Measurements from ENCODE around the gene JAM3. TPM values are rescaled to one million over a fixed set of nuclear protein-coding genes. Genes with fewer than 3 reads are reported as not detected.
A peak's percentile ranks its signal among the peaks of the same experiment; 100 is the strongest.

JAM3 gene
- total and polyA plus RNA-seq, 2 of the 8 experiments (the other 6 are each of a cell fraction or from before 2014, with no cell fraction given): 19.6 to 42.8 TPM

DNA sequence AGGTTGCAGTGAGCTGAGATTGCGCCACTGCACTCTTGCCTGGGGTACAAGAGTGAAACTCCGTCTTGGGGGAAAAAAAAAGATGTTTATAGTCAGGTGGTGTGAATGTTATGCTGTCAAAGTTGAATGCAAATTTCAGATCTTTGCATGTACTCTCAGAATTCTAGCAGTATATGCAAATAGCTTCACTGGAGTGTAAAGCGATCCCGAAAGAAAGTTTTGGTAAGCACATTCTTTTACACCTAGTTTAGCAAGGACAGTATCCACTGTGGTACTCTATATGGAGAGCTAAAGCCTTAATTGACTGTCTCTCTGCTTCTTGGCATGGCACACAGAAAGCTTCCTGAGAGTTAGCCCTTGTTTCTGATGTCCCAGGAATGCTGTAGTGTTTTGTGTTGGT is 4.0 kb downstream of the JAM3 start:
- Histone ChIP-seq H3K79me2 (ENCODE audit: control insufficient read depth in 1 of 2, insufficient read depth in 2 of 2, low read length in 2 of 2) (peaks cover 0 to 36% of the 10 kb centered on the region in 2 experiments; a peak in 2 of 4 replicates), H3K36me3 (ENCODE audit: control insufficient read depth in 2 of 4, insufficient read depth in 4 of 4, low read length in 3 of 4) (no peaks in the 10 kb centered on the region), H3K23me2 (ENCODE audit: low read depth, low read length) (peaks cover 2% of the 10 kb centered on the region), H2BK20ac (ENCODE audit: low read length) (no peak overlapping the region), H2BK5ac (ENCODE audit: low read depth, low read length) (no peak overlapping the region), H3K4ac (replicated peaks; ENCODE audit: insufficient read length, low read depth, low read length) (no peak overlapping the region), H3K14ac (ENCODE audit: insufficient read length) (no peak overlapping the region), H3K4me1 (replicated peaks in 1 of 4; ENCODE audit: control insufficient read depth in 3 of 4, insufficient read depth in 4 of 4, low read length in 3 of 4) (peaks cover 0 to 9% (median under 1%) of the 10 kb centered on the region in 4 experiments; a peak in 2 of 7 replicates), H3K9ac (replicated peaks in 1 of 4; ENCODE audit: extremely low read depth in 1 of 4, low read depth in 3 of 4, low read length in 3 of 4) (no peak overlapping the region), H3K27me3 (replicated peaks in 1 of 4; ENCODE audit: control insufficient read depth in 3 of 4, extremely low read depth in 1 of 4, insufficient read depth in 3 of 4, low read length in 3 of 4) (peaks cover 0 to 2% (median 0%) of the 10 kb centered on the region in 4 experiments; a peak in 3 of 7 replicates), H2BK12ac (ENCODE audit: low read depth, low read length) (no peak overlapping the region), H3K4me2 (ENCODE audit: insufficient read depth in 1 of 2, low read depth in 2 of 2, low read length in 2 of 2) (no peak overlapping the region), H3K9me3 (ENCODE audit: insufficient read depth in 2 of 2, low read depth in 1 of 2, low read length in 1 of 2) (no peaks in the 10 kb centered on the region), H3K56ac (replicated peaks; ENCODE audit: insufficient read length, low read depth, low read length) (no peak overlapping the region), H2AK5ac (ENCODE audit: low read depth, low read length) (no peak overlapping the region), H3K79me1 (ENCODE audit: low read depth, low read length) (peaks cover 5% of the 10 kb centered on the region; the same call in 1 of the 2 replicates), H3K23ac (ENCODE audit: insufficient read length) (no peak overlapping the region), H3K27ac (ENCODE audit: low read depth, low read length) (no peak overlapping the region), H4K8ac (ENCODE audit: extremely low read depth, insufficient read depth, low read length) (no peak overlapping the region), H2BK120ac (replicated peaks; ENCODE audit: low read depth, low read length) (no peak overlapping the region), H4K20me1 (replicated peaks in 1 of 2; ENCODE audit: control insufficient read depth in 1 of 2, insufficient read depth in 2 of 2, low read length in 2 of 2) (peaks cover 2 to 4% of the 10 kb centered on the region in 2 experiments), H2BK15ac (ENCODE audit: low read length) (no peak overlapping the region), H4K5ac (ENCODE audit: insufficient read length, low read depth, low read length) (no peak overlapping the region), H3K18ac (ENCODE audit: extremely low read depth, low read length) (no peak overlapping the region), H2AFZ (ENCODE audit: low read length) (no peak overlapping the region), H4K91ac (replicated peaks; ENCODE audit: insufficient read length, low read length) (no peak overlapping the region), H3K4me3 (ENCODE audit: extremely low read depth in 1 of 4, insufficient read depth in 2 of 4, low read depth in 3 of 4, low read length in 4 of 4) (no peak overlapping the region)
- 74% methylated on average over 4 of the region's 4 CpGs; no CpG with 5 or more reads in 1 of the 2 experiments for WGBS, 2 experiments (ENCODE audit: extremely low coverage in 1 of 2, insufficient coverage in 1 of 2, insufficient read length in 1 of 2, insufficient replicate concordance in 2 of 2, low coverage in 1 of 2, low lambda C conversion rate in 2 of 2, missing lambda C conversion rate in 1 of 2)
- CTCF ChIA-PET (ENCODE audit: partially characterized antibody): interaction anchor here (1.2 to 5.0 kb wide), 7 partner anchors 9 to 49 kb away, joined by 3 to 24 read pairs (median 7); no protein-coding TSS in a partner anchor
- DNase-seq (ENCODE audit: low read depth in 1 of 2, low spot score in 2 of 2): no peak
- POLR2A ChIA-PET (ENCODE audit: partially characterized antibody): no interaction called here
- TF ChIP-seq SUZ12 (IDR thresholded peaks at IDR 0.05; ENCODE audit: low read length): no peak
- no peak for TF ChIP-seq SIN3A (conservative IDR thresholded peaks at IDR 0.05 in 1 of 2, IDR thresholded peaks at IDR 0.05 in 1 of 2; ENCODE audit: low read depth in 1 of 2, low read length in 2 of 2)
- no peak for TF ChIP-seq TEAD4 (IDR thresholded peaks at IDR 0.05; ENCODE audit: low read depth, low read length)
- TF ChIP-seq NRF1 (IDR thresholded peaks at IDR 0.05; ENCODE audit: low read depth, low read length): no peak
- no peak for TF ChIP-seq JUND (IDR thresholded peaks at IDR 0.05; ENCODE audit: low read length)
- no peak for TF ChIP-seq KDM1A (IDR thresholded peaks at IDR 0.05; ENCODE audit: borderline replicate concordance, low read length)
- TF ChIP-seq SP1 (IDR thresholded peaks at IDR 0.05; ENCODE audit: low read depth, low read length): no peak
- TF ChIP-seq CBX5 (IDR thresholded peaks at IDR 0.05; ENCODE audit: low read depth, low read length): no peak
- TF ChIP-seq BACH1 (IDR thresholded peaks at IDR 0.05; ENCODE audit: low read length): no peak
- no peak for TF ChIP-seq ATF3 (IDR thresholded peaks at IDR 0.05; ENCODE audit: insufficient read depth, low read depth, low read length)
- FAIRE-seq: peak; percentile 7

Measured in H1 (cell line).